Limb (tissue), 2 donors: ENCODE measurements around the gene PTPRA.
"Not testable (repeated sequence)": the region's sequence is repeated elsewhere in the genome, so short reads cannot be mapped to it uniquely, and the experiment has no call there.

Source experiments
- DNase-seq, 2 donors: peaks; one replicate each; pipeline ENCODE4 v3.0.0-alpha.2; 2016; ENCODE audit errors: extremely low spot score in 2 of 2

Gene PTPRA

GRCh38 chr20:3041854-3042409 is 168.7 kb downstream of the PTPRA start:
- peak in 1 of 2 donors; percentile 55 for DNase-seq

- DNase-seq: no peak
Measured at GRCh38 chr20:3042625-3043024, 169.3 kb downstream of the PTPRA start.

DNA sequence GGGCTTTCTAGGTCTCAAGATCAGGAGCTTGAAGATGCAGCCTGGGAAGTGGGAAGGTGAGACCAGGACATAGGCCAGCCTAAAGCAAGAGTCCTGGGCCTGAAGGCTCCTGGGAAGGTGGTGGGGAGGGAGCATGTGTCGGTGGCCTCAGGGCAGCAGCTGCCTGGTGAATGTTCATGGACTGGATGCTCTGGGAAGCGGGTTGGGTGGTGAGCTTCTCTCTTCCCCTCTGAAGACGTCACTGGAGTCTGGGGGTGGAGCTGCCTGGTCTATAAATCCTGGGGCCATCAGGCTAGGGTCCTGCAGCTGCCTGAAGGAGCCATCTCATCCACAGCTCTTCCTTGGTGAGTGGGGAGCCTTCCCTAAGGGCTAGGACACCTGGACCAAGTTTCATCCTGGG is 170.0 kb downstream of the PTPRA start, which contains the start of gene GNRH2:
Gene GNRH2, plus strand, starts transcription at position 301 of the 400 bp plus-strand sequence. CDS start 793 bp downstream, outside the sequence.
- DNase-seq: no peak

DNA sequence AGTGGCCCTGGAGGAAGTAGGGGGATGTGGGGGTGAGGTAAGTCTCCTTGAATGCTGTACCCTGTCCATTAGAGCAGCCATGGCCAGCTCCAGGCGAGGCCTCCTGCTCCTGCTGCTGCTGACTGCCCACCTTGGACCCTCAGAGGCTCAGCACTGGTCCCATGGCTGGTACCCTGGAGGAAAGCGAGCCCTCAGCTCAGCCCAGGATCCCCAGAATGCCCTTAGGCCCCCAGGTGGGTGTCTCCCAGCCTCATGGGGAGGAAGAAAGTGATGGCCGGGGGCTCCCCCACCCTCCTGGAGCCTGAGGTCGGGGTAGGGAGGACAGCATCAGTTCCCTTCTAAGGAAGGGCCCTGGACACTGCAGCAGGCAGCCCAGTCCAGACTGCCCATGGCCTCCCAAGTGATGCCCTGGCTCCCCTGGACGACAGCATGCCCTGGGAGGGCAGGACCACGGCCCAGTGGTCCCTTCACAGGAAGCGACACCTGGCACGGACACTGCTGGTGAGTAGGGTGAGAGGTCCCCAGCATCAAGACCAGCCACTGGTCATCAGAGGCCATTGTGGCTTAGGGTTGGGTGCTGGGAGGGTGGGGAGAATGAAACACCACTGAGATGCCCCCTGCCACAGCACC is 171.2 kb downstream of the PTPRA start:
- no peak for DNase-seq

DNA sequence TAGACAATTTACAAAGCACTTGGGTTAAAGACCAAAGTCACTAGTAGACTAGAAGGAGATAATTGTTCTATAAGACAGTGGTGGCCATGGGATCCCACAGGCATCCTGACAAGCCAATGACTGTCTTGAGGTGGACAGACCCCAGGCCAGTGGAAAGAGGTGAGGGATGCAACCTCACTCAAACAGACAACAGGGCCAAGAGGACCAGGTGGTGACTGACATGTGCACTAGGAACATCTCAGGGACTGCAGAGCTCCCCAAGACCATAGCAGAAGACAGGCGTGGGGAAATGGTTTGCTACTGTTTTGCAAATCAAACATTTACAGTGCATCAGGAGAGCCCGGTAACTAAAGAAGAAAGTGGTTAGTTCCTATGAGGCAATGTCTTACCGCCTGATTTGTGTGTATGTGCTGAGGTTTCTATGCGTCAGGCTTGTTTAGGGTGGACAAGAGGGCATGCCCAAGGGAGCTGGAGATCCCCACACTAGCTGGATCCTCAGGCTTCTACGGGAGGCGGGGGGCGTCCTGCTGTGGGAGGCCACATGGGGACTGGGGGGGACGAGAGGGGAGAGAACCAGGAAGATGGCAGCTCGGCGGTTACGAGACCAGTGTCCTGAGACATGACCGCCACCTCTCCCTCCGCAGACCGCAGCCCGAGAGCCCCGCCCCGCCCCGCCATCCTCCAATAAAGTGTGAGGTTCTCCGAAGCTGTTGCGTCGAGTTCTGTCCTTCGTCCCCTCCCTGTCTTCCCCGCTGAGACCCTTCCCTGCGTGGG is 171.9 kb downstream of the PTPRA start:
- no peak for DNase-seq

DNA sequence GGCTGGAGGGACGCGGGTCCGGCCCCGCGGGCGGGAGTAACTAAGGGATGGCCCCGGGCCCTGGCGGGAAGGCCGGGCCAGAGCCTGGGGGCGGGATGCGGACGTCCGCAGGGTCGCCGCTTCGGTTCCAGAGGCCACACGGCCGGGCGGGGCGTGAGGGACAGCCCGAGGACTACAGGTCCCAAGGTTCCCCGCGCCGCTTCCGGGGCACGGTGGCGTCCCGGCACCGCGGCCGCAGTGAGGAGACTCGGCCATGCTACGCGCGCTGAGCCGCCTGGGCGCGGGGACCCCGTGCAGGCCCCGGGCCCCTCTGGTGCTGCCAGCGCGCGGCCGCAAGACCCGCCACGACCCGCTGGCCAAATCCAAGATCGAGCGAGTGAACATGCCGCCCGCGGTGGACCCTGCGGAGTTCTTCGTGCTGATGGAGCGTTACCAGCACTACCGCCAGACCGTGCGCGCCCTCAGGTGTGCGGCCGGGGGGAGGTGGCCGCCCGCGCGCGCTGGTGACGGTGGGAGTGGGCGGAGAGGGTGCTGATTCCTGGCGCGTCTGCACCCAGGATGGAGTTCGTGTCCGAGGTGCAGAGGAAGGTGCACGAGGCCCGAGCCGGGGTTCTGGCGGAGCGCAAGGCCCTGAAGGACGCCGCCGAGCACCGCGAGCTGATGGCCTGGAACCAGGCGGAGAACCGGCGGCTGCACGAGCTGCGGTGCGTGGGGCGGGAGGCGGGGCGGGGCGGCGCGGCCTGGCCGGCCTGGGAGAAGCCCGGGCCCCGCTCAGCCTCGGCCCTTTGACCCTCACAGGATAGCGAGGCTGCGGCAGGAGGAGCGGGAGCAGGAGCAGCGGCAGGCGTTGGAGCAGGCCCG is 172.8 kb downstream of the PTPRA start, which contains the start of gene MRPS26:
Gene MRPS26, plus strand, starts transcription at position 237 of the 861 bp plus-strand sequence. Its CDS starts 17 bp downstream, at position 254.
- peak; percentile 83 to 91 for DNase-seq

DNA sequence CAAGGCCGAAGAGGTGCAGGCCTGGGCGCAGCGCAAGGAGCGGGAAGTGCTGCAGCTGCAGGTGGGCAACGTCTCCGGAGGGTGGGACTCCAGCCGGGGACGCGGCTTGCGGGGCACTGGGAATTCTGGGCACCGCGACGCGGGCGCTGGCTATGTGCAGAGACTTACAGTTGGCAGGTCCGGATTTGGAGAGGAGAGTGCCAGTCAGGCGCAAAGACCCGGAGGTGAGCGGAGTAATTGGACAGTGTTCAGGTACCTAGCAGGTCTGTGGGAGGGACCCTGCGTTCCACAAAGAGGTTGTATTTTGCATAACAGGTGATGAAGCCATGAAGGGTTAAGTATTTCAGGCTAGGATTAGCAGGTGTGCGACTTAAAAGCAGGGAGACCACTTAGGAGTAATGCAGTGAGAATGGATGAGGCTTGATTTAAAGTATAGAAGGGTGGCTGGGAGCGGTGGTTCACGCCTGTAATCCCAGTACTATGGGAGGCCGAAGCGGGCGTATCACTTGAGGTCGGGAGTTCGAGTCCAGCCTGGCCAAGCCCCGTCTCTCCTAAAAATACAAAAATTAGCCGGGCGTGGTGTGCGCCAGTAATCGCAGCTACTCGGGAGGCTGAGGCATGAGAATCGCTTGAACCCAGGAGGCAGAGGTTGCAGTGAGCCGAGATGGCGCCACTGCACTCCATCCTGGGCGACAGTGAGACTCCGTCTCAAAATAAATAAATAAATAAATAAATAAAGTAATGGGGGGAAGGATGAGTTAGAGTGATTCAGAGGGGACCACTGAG is 173.6 kb downstream of the PTPRA start:
- no peak for DNase-seq

GRCh38 chr20:3047486-3048419 is 174.5 kb downstream of the PTPRA start:
- DNase-seq: no peak

DNA sequence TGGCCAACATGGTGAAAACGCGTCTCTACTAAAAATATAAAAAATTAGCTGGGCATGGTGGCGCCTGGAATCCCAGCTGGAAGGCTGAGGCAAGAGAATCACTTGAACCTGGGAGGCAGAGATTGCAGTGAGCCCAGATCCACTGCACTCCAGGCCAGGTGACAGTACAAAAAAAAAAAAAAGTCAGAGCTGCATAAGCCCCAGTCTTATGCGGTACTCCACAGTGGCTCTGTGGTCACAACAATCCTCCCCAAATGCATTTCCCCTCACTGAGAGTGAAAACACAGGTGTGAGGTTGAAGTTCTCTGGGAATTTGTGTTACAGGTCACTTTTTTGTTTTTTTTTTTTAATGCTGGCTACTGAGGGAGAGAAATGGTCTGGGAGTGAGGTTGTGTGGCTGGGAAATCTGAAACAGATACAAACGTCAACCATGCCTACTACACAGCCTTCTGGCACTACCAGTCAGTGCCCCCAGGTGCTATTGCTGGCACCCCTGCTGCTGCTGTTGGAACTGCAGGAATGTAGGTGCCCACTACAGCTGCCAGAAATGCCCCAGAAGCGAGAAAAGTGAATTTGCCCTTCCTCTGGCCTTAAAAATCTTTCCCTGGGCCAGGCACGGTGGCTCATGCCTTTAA is 178.2 kb downstream of the PTPRA start:
- no peak for DNase-seq

GRCh38 chr20:3059489-3059888 is 186.2 kb downstream of the PTPRA start:
- DNase-seq: no peak

GRCh38 chr20:3064119-3064518 is 190.8 kb downstream of the PTPRA start:
- DNase-seq: not testable (repeated sequence)

- no peak for DNase-seq
Measured at GRCh38 chr20:3067139-3068014, 194.1 kb downstream of the PTPRA start.

DNA sequence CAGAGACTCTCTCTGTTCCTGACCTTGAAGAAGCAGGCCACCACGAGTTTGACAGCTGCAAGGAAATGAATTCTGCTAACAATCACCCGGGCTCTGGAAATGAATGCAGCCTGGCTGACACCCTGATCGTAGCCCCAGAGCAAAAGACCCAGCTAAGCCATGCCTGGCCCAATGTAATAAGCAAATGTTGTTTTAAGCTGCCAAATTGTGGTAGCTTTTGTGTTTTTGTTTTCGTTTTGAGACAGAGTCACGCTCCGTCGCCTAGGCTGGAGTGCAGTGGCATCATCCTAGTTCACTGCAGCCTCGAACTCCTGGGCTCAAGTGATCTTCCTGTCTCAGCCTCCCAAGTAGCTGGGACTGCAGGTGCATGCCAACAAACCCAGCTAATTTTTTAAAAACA is 194.8 kb downstream of the PTPRA start:
- no peak for DNase-seq

DNA sequence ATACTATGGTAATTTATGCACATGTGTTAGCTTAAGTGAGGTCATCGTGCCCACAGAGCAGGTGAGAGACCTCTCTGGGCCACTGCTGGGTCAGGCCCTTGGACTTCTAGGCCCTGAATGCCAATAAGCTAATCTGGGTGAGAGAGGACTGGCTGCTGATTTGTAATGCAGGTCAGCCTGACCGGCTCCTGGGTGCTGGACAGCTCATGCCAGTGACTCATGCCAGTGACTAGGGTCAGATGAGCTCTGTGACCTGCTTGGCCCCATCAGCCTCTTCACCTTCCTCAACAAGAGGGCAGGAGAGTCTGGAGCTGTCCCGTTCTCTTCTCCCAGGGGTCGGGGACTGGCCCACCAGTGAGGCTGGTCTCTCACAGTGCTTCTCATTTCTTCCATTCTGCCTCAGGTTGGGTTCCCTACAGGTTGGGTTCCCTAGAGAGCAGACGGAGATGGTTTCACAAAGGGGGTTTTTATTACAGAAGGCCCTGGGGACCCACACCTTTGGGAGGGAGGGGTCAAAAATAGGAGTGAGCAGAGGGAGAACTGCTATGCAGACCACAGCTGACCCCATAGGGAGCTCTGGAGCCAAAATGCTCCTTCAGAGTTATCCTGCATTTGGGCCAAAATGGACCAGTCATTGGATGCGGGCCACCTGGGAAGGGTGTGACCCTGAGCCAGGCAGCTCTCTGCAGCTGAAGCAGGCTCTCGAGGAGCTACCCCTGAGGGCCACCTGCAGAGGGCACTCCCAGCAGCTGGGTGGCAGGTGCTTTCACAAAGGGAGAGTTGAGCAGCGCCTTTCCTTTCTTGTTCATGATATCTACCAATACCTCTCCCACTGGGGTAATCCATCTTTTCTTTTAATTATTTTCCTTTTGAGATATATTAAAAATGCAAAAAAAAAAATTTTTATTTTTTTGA is 196.0 kb downstream of the PTPRA start:
- DNase-seq: no peak

DNA sequence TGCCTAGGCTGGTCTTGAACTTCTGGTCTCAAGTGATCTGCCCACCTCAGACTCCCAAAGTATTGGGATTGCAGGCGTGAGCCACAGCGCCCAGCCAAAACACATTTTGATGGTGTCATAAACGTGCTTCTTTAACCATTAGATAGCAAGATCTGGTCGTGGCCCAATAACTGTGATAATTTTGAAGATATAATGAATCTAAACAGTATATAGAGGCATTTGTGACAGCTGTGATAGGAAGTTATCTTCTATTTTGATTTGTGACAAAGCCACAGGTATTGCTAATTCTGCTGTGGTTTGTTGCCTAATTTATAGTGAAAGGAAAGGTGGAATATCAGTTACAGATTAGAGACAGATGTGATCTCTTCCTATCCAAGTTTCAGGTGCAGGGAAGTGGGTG is 197.4 kb downstream of the PTPRA start:
- DNase-seq: no peak

DNA sequence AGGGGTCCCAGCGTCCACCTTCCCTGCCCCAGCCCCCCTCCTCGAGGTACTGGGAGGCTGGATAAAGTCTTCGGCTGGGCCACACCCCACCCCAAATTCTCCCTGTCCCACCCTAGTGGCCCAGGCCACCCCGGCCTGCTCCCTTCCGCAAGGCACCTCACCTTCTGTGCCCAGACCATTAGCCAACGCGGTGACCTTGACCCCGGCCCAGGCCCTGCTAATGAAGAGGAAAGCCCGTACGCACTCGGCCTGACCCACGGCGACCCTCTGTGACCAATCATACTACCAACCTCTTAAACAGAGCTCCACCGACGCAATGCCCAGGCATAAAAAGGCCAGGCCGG is 198.0 kb downstream of the PTPRA start:
- no peak for DNase-seq
